RWPE2 (cell line): ENCODE results near the gene NATD1.

Experiments
- ATAC-seq: fragments of 200-7000 bp; cut with Tn5 transposase; 3 replicates; pipeline ENCODE4 v1.9.1; 2021; ENCODE audit warnings: low read depth
- DNase-seq: peaks from one replicate; pipeline ENCODE4 v3.0.0-alpha.2; 2020; ENCODE audit warnings: low spot score
- H3K27ac ChIP-seq: fragments of 450-650 bp; 2 replicates; pipeline ENCODE4 v1.5.1; 2017; ENCODE audit warnings: mild to moderate bottlenecking; ENCODE audit not compliant: poor library complexity, severe bottlenecking
- H3K27me3 ChIP-seq: fragments of 250-450 bp; sonication (Bioruptor Pico); 2 replicates; pipeline ENCODE4 v1.5.1; 2021; ENCODE audit warnings: mild to moderate bottlenecking, moderate library complexity; ENCODE audit not compliant: insufficient read depth, poor library complexity, severe bottlenecking
- H3K36me3 ChIP-seq: fragments of 250-450 bp; sonication (Bioruptor Pico); 2 replicates; pipeline ENCODE4 v1.5.1; 2020; ENCODE audit warnings: low read depth, mild to moderate bottlenecking, moderate library complexity
- H3K4me1 ChIP-seq: fragments of 250-450 bp; sonication (Bioruptor Pico); 2 replicates; pipeline ENCODE4 v1.5.1; 2021; ENCODE audit warnings: mild to moderate bottlenecking, moderate library complexity; ENCODE audit not compliant: insufficient read depth, poor library complexity, severe bottlenecking
- H3K4me3 ChIP-seq: fragments of 250-450 bp; sonication (Bioruptor Pico); 2 replicates; pipeline ENCODE4 v1.5.1; 2021; ENCODE audit warnings: mild to moderate bottlenecking, moderate library complexity; ENCODE audit not compliant: severe bottlenecking
- H3K9me3 ChIP-seq: fragments of 250-450 bp; sonication (Bioruptor Pico); 2 replicates; pipeline ENCODE4 v1.5.1; 2021; ENCODE audit warnings: mild to moderate bottlenecking, moderate library complexity; ENCODE audit not compliant: severe bottlenecking
- TF ChIP-seq, protein P1 (sequence below): fragments of 450-650 bp; IDR thresholded peaks from one replicate; pipeline ENCODE4 v1.5.1; 2017; ENCODE audit warnings: mild to moderate bottlenecking, moderate library complexity; ENCODE audit not compliant: poor library complexity, severe bottlenecking

Gene NATD1

DNA sequence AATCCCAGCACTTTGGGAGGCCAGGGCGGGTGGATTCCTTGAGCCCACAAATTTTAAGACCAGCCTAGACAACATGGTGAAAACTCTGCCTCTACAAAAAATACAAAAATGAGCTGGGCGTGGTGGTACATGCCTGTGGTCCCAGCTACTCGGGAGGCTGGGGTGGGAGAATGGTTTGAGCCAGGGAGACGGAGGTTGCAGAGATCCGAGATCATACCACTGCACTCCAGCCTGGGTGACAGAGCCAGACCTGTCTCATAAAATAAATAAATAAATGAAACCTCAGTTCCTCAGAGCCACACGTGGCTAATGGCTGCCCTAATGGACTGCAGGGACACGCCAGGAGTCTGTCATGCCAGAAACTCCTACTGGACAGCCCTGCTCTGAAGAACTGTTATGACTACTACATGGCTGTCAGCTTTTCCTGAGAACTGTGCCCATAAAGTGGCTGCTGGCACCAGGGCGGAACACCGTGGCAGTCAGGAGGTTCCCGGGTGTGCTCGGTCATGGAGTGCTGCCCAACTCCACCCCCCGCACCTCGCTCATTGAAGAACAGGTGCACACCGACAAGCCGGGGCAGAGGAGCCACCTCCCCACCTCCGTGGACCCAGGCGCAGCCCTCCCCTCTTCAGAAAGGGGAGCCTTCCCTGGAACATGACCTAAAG is 43.6 kb downstream of the NATD1 start:
- Histone ChIP-seq H3K4me3 (no peak overlapping the region), H3K27ac (no peak overlapping the region), H3K36me3 (peaks cover 50% of the 10 kb centered on the region), H3K27me3 (no peaks in the 10 kb centered on the region), H3K9me3 (no peaks in the 10 kb centered on the region), H3K4me1 (peaks cover 7% of the 10 kb centered on the region)
- DNase-seq: no peak
- TF ChIP-seq, protein P1, sequence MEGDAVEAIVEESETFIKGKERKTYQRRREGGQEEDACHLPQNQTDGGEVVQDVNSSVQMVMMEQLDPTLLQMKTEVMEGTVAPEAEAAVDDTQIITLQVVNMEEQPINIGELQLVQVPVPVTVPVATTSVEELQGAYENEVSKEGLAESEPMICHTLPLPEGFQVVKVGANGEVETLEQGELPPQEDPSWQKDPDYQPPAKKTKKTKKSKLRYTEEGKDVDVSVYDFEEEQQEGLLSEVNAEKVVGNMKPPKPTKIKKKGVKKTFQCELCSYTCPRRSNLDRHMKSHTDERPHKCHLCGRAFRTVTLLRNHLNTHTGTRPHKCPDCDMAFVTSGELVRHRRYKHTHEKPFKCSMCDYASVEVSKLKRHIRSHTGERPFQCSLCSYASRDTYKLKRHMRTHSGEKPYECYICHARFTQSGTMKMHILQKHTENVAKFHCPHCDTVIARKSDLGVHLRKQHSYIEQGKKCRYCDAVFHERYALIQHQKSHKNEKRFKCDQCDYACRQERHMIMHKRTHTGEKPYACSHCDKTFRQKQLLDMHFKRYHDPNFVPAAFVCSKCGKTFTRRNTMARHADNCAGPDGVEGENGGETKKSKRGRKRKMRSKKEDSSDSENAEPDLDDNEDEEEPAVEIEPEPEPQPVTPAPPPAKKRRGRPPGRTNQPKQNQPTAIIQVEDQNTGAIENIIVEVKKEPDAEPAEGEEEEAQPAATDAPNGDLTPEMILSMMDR: no peak
- ATAC-seq: no peak

DNA sequence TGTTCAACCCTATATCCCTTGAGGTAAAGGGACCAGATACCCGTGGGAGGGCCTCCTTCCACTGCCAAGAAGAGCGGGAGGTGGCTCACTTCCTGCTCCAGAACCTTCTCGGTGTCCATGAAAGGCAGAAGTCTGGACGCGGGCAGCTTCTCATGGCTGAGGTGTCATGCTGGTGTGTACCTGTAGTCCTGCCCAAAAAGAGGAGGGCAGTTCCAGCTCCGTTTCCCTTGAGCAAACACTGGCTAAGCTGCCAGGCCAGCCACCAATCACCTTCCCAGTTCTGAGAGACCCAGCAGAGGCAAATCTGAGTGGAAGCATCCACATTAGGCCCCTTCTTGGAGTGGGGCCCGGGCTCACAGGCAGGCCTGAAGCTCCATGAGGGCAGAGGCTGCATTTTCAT is 44.9 kb downstream of the NATD1 start:
- Histone ChIP-seq H3K36me3 (peaks cover 50% of the 10 kb centered on the region), H3K4me1 (peaks cover 7% of the 10 kb centered on the region), H3K9me3 (no peaks in the 10 kb centered on the region), H3K27ac (no peak overlapping the region), H3K27me3 (no peaks in the 10 kb centered on the region), H3K4me3 (no peak overlapping the region)
- ATAC-seq (no peak), DNase-seq (no peak)
- TF ChIP-seq, protein P1: no peak

DNA sequence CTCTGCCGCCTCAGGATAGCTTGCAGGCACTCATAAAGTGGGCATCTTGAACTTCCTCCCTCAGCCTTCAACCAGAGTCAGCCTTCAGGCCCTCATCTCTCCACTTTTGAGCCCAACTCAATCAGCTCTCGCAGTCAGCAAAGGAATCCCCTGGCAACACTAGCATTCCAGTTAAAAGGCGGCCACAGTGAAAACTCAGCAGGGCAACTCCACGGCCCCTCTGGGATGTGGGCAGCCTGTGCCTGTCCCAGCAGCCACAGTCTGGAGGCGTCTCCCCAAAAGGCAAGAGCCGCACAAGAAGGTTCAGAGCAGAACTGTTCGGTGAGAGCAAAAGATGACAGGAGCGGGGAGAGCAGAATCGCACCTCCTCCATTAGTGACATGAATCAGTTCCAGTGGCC is 48.3 kb downstream of the NATD1 start:
- Histone ChIP-seq H3K27ac (no peak overlapping the region), H3K27me3 (no peaks in the 10 kb centered on the region), H3K9me3 (no peaks in the 10 kb centered on the region), H3K36me3 (peaks cover 36% of the 10 kb centered on the region), H3K4me3 (no peak overlapping the region), H3K4me1 (no peaks in the 10 kb centered on the region)
- no peak for DNase-seq
- TF ChIP-seq, protein P1: no peak
- no peak for ATAC-seq

DNA sequence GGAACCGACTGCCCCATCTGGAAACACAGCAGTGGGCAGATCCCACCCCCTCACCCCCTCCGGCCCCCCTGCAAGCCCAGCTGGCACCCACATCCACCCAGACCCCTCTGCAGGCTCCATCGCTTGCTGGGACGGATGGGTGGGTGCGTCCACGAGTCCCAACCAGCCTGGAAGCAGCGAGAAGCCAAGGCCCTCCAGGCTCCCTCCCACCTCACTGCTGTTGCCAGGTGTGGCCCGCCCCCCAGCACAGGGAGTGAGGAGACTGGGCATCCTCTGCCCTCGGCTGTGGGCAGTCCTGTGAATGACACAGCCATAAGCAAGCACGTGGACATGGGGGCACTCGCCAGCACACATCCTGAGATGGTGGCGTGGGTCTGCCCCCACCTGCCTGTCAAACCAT is 50.7 kb downstream of the NATD1 start:
- Histone ChIP-seq H3K4me1 (no peaks in the 10 kb centered on the region), H3K27me3 (no peaks in the 10 kb centered on the region), H3K36me3 (peaks cover 25% of the 10 kb centered on the region), H3K4me3 (no peak overlapping the region), H3K9me3 (no peaks in the 10 kb centered on the region), H3K27ac (no peak overlapping the region)
- ATAC-seq (no peak), DNase-seq (no peak)
- TF ChIP-seq, protein P1: no peak

DNA sequence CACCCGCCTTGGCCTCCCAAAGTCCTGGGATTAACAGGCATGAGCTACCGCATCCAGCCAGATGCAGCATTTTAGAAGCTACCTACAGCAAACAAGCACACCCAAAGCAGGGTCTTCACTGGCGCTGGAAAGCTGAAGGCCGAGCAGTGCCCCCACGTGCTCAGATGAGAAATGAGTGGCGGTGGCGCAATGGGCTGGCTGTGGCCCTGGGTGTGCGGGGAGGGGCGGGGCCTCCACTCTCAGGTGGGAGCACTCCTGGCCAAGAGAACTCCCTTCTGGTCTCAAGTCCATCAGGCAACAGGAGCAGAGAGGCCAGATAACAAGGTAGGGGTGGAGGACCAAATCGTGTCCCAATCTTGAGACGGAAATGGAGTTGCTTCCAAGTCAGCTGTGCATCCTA is 51.3 kb downstream of the NATD1 start:
- H3K4me1 ChIP-seq: no peaks in the 10 kb centered on the region
- H3K4me3 ChIP-seq: no peak overlapping the region
- no peak overlapping the region for H3K27ac ChIP-seq
- DNase-seq: no peak
- TF ChIP-seq, protein P1: no peak
- H3K36me3 ChIP-seq: peaks cover 24% of the 10 kb centered on the region
- ATAC-seq: no peak
- H3K27me3 ChIP-seq: no peaks in the 10 kb centered on the region
- no peaks in the 10 kb centered on the region for H3K9me3 ChIP-seq
